ENCODE data around the gene PARP1. TPM values are rescaled to one million over a fixed set of nuclear protein-coding genes. Genes with fewer than 3 reads are reported as not detected.
"Not testable (repeated sequence)": the region's sequence is repeated elsewhere in the genome, so short reads cannot be mapped to it uniquely, and the experiment has no call there.

Gene PARP1
- total RNA-seq, 2 experiments from 2014 or later: 532 to 594 TPM

GRCh38 chr1:226432586-226433340, 24.9 kb upstream of the PARP1 start:
- Histone ChIP-seq H3K4me2 (ENCODE audit: low read length) (no peak overlapping the region), H3K4me1 (ENCODE audit: insufficient read depth, low read length, poor library complexity, severe bottlenecking) (peaks cover 90% of the 10 kb centered on the region), H3K79me2 (ENCODE audit: insufficient read depth, low read depth, low read length) (no peaks in the 10 kb centered on the region), H3K4me3 (ENCODE audit: low read depth, low read length, poor library complexity, severe bottlenecking) (no peak overlapping the region), H3K36me3 (ENCODE audit: insufficient read depth, low read length) (no peaks in the 10 kb centered on the region), H3K27ac (ENCODE audit: low read depth, low read length, poor library complexity, severe bottlenecking) (peak overlapping the region; percentile 28), H3K9me3 (ENCODE audit: low read length) (peaks cover 2% of the 10 kb centered on the region; the same call in 1 of the 2 replicates), H4K20me1 (ENCODE audit: insufficient read depth, low read length) (no peaks in the 10 kb centered on the region), H2AFZ (ENCODE audit: low read length) (no peak overlapping the region), H3K9me2 (ENCODE audit: insufficient read depth, low read length) (no peaks in the 10 kb centered on the region)
- no TSS peak for BruUV-seq (replicated peaks)
- CTCF ChIA-PET (ENCODE audit: unreplicated experiment): interaction anchor here (0.6 to 1.5 kb wide), 2 partner anchors 12 to 304 kb away, joined by 3 read pairs; no protein-coding TSS in a partner anchor
- POLR2A ChIA-PET: interaction anchor here (0.6 kb wide), 1 partner anchor 529 kb away, joined by 3 read pairs; no protein-coding TSS in a partner anchor
- no peak for DNase-seq (ENCODE audit: low spot score)
- intact Hi-C loops (cut with micrococcal nuclease; ENCODE audit: unreplicated experiment): no loop called here
- TF ChIP-seq CTCF (conservative IDR thresholded peaks at IDR 0.05; ENCODE audit: low read length) (no peak), EZH2phosphoT487 (IDR thresholded peaks at IDR 0.05; ENCODE audit: borderline replicate concordance, low read depth, low read length) (no peak)

GRCh38 chr1:226431898-226432297, 24.0 kb upstream of the PARP1 start:
- H3K4me2 ChIP-seq (ENCODE audit: low read length); intact Hi-C loops (cut with micrococcal nuclease; ENCODE audit: unreplicated experiment); DNase-seq (ENCODE audit: low spot score); H3K36me3 ChIP-seq (ENCODE audit: insufficient read depth, low read length); CTCF ChIA-PET (ENCODE audit: unreplicated experiment); H3K4me3 ChIP-seq (ENCODE audit: low read depth, low read length, poor library complexity, severe bottlenecking); H2AFZ ChIP-seq (ENCODE audit: low read length); H3K9me3 ChIP-seq (ENCODE audit: low read length); H4K20me1 ChIP-seq (ENCODE audit: insufficient read depth, low read length); POLR2A ChIA-PET; H3K9me2 ChIP-seq (ENCODE audit: insufficient read depth, low read length); BruUV-seq (replicated peaks); H3K27ac ChIP-seq (ENCODE audit: low read depth, low read length, poor library complexity, severe bottlenecking); H3K79me2 ChIP-seq (ENCODE audit: insufficient read depth, low read depth, low read length): not testable (repeated sequence)
- H3K4me1 ChIP-seq (ENCODE audit: insufficient read depth, low read length, poor library complexity, severe bottlenecking): peaks cover 90% of the 10 kb centered on the region

- H3K79me2 ChIP-seq (ENCODE audit: insufficient read depth, low read depth, low read length): no peaks in the 10 kb centered on the region
- TF ChIP-seq CTCF (conservative IDR thresholded peaks at IDR 0.05; ENCODE audit: low read length): no peak
- TF ChIP-seq EZH2phosphoT487 (IDR thresholded peaks at IDR 0.05; ENCODE audit: borderline replicate concordance, low read depth, low read length): no peak
- DNase-seq (ENCODE audit: low spot score): no peak
- ChIA-PET POLR2A (interaction anchor here (1.5 to 2.1 kb wide), 2 partner anchors 14 to 22 kb away, joined by 4 to 10 read pairs; partner anchors contain the start of gene PARP1), CTCF (ENCODE audit: unreplicated experiment) (interaction anchor here (0.8 kb wide), 1 partner anchor 14 kb away, joined by 4 read pairs; no protein-coding TSS in a partner anchor)
- peaks cover 82% of the 10 kb centered on the region for H3K4me1 ChIP-seq (ENCODE audit: insufficient read depth, low read length, poor library complexity, severe bottlenecking)
- no peaks in the 10 kb centered on the region for H4K20me1 ChIP-seq (ENCODE audit: insufficient read depth, low read length)
- no peaks in the 10 kb centered on the region for H3K9me2 ChIP-seq (ENCODE audit: insufficient read depth, low read length)
- no peak overlapping the region for H3K4me3 ChIP-seq (ENCODE audit: low read depth, low read length, poor library complexity, severe bottlenecking)
- H2AFZ ChIP-seq (ENCODE audit: low read length): no peak overlapping the region
- intact Hi-C loops (cut with micrococcal nuclease; ENCODE audit: unreplicated experiment): no loop called here
- H3K4me2 ChIP-seq (ENCODE audit: low read length): no peak overlapping the region
- no peak overlapping the region for H3K27ac ChIP-seq (ENCODE audit: low read depth, low read length, poor library complexity, severe bottlenecking)
- no peaks in the 10 kb centered on the region for H3K36me3 ChIP-seq (ENCODE audit: insufficient read depth, low read length)
- BruUV-seq (replicated peaks): no TSS peak
- H3K9me3 ChIP-seq (ENCODE audit: low read length): no peaks in the 10 kb centered on the region
Measured at GRCh38 chr1:226429858-226430715, 22.2 kb upstream of the PARP1 start.
